LHCN-M2 (cell line): ENCODE measurements around the gene CEP295NL. TPM values are rescaled to one million over a fixed set of nuclear protein-coding genes. Genes with fewer than 3 reads are reported as not detected.
"Not testable (repeated sequence)": the region's sequence is repeated elsewhere in the genome, so short reads cannot be mapped to it uniquely, and the experiment has no call there.

Experiments used
- DNase-seq: peaks from one replicate; pipeline ENCODE4 v3.0.0-alpha.2; 2012; ENCODE audit warnings: low read depth
- total RNA-seq: library from RNA; depleted of rRNA; stranded (reverse); fragments of >200 nt; gene quantifications from 2 replicates; pipeline ENCODE4 v1.2.3, GENCODE V29; 2014

The CEP295NL gene
- total RNA-seq, 1 experiment from 2014 or later = 0.17 TPM

GRCh38 chr17:78905541-78905940, 2.5 kb upstream of the CEP295NL start:
- no peak for DNase-seq

- no peak for DNase-seq
Observed at GRCh38 chr17:78905116-78905515, 2.1 kb upstream of the CEP295NL start.

- DNase-seq = no peak
Observed at GRCh38 chr17:78904371-78904770, 1.4 kb upstream of the CEP295NL start.

GRCh38 chr17:78902231-78902630, 770 bp downstream of the CEP295NL start:
- DNase-seq = not testable (repeated sequence)

GRCh38 chr17:78901806-78902205, 1.2 kb downstream of the CEP295NL start:
- no peak for DNase-seq

GRCh38 chr17:78900816-78901215, 2.2 kb downstream of the CEP295NL start:
- no peak for DNase-seq

GRCh38 chr17:78899361-78900260, 3.4 kb downstream of the CEP295NL start:
- peak; percentile 73 for DNase-seq

GRCh38 chr17:78898947-78899346, 4.1 kb downstream of the CEP295NL start:
- no peak for DNase-seq

- no peak for DNase-seq
Observed at GRCh38 chr17:78898075-78898836, 4.7 kb downstream of the CEP295NL start.

GRCh38 chr17:78897664-78898047, 5.3 kb downstream of the CEP295NL start:
- DNase-seq = no peak

- DNase-seq = no peak
Observed at GRCh38 chr17:78896834-78897663, 6.0 kb downstream of the CEP295NL start.

GRCh38 chr17:78896091-78896833, 6.7 kb downstream of the CEP295NL start:
- peak; percentile 34 for DNase-seq

GRCh38 chr17:78895322-78895721, 7.7 kb downstream of the CEP295NL start:
- DNase-seq = peak; percentile 92

- DNase-seq = no peak
Observed at GRCh38 chr17:78893684-78894083, 9.3 kb downstream of the CEP295NL start.

GRCh38 chr17:78892936-78893379, 10.0 kb downstream of the CEP295NL start:
- DNase-seq = no peak

GRCh38 chr17:78892520-78892919, 10.5 kb downstream of the CEP295NL start:
- no peak for DNase-seq

GRCh38 chr17:78892062-78892456, 10.9 kb downstream of the CEP295NL start:
- DNase-seq = no peak

GRCh38 chr17:78891406-78892061, 11.5 kb downstream of the CEP295NL start:
- no peak for DNase-seq

GRCh38 chr17:78890498-78890897, 12.5 kb downstream of the CEP295NL start:
- DNase-seq = no peak

GRCh38 chr17:78890096-78890495, 12.9 kb downstream of the CEP295NL start:
- not testable (repeated sequence) for DNase-seq
